Duodenal mucosa (tissue), 2 donors: Measurements from ENCODE around the gene CCDC170.
"Not testable (repeated sequence)": the region's sequence is repeated elsewhere in the genome, so short reads cannot be mapped to it uniquely, and the experiment has no call there.

Source experiments
- H3K27ac ChIP-seq: one replicate; pipeline ENCODE4 v1.7.0; 2013; ENCODE audit warnings: low read depth, low read length
- H3K27me3 ChIP-seq, 2 donors: one replicate each; pipeline ENCODE4 v1.7.0; 2013; ENCODE audit warnings: low read length in 2 of 2, control low read depth in 1 of 2; ENCODE audit not compliant: insufficient read depth in 2 of 2, control insufficient read depth in 1 of 2
- H3K36me3 ChIP-seq, 2 donors: one replicate each; pipeline ENCODE4 v1.7.0; 2013; ENCODE audit warnings: low read length in 2 of 2, control low read depth in 1 of 2; ENCODE audit not compliant: insufficient read depth in 2 of 2, control insufficient read depth in 1 of 2
- H3K4me1 ChIP-seq, 2 donors: one replicate each; pipeline ENCODE4 v1.7.0; 2013; ENCODE audit warnings: low read length in 2 of 2, control low read depth in 1 of 2; ENCODE audit not compliant: insufficient read depth in 2 of 2, control insufficient read depth in 1 of 2
- H3K4me3 ChIP-seq, 2 donors: one replicate each; pipeline ENCODE4 v1.7.0; 2013; ENCODE audit warnings: low read length in 2 of 2, low read depth in 1 of 2
- H3K9ac ChIP-seq, 2 donors: one replicate each; pipeline ENCODE4 v1.7.0; 2013; ENCODE audit warnings: low read length in 2 of 2, low read depth in 1 of 2
- H3K9me3 ChIP-seq, 2 donors: one replicate each; pipeline ENCODE4 v1.7.0; 2013; ENCODE audit warnings: low read length in 2 of 2, control low read depth in 1 of 2; ENCODE audit not compliant: control insufficient read depth in 1 of 2

CCDC170 gene

DNA sequence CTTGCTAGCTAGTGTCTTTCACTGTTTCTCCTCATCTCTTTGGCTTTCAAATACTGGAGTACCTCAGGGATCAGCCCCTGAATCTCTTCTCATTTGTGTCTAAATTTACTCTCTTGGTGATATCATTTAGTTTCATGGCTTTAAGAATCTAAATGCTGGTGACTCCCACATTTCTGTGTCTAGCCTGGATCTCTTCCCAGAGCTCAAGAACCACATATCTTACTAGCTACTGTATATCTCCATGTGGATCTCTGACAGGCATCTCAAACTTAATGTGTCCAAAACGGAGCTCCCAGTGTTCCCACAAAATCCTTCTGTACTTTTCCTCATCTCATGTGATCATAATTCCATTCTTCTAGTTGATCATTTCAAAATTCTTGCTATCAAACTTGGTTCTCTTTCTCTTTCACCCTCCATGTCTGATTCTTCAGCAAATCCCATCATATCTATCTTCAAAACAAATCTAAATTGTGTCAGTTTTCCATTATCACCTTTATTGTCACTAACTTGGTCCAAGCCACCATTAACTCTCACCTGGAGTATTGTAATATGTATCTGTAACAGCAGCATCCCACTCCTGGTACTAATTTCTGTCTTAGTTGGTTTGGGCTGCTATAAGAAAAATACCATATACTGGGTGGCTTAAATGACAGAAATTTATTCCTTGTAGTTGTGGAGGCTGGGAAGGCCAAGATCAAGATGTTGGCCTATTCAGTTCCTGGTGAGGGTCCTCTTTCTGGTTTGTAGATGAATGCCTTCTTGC, 45.9 kb downstream of the CCDC170 start:
- H3K36me3 ChIP-seq, result no peaks in the 10 kb centered on the region
- no peak overlapping the region for H3K27ac ChIP-seq
- no peak overlapping the region for H3K9ac ChIP-seq
- H3K4me1 ChIP-seq, result no peaks in the 10 kb centered on the region
- no peaks in the 10 kb centered on the region for H3K27me3 ChIP-seq
- H3K9me3 ChIP-seq, result peaks cover 0 to 2% of the 10 kb centered on the region in 2 donors
- H3K4me3 ChIP-seq, result no peak overlapping the region

DNA sequence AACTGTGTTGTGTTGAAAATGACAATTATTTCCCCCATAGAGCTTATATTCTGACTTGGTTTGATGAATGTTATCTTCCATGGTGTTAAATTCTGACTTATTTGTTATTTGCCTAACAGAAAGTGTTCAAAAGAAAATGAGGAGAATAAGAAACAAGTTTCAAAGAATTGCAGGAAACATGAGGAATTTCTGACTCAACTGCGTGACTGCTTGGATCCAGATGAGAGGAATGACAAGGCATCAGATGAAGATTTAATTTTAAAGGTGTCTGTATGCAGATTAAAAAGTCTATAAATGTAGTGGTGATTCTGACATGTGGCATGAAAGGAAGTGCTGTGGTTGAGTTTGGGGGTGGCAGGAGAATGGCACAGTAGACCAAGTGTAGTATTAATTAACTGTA, 50.6 kb downstream of the CCDC170 start:
- peaks cover 0 to 2% of the 10 kb centered on the region in 2 donors for H3K9me3 ChIP-seq
- H3K4me1 ChIP-seq, result no peaks in the 10 kb centered on the region
- H3K36me3 ChIP-seq, result no peaks in the 10 kb centered on the region
- H3K27me3 ChIP-seq, result no peaks in the 10 kb centered on the region
- no peak overlapping the region for H3K4me3 ChIP-seq
- H3K27ac ChIP-seq, result no peak overlapping the region
- H3K9ac ChIP-seq, result no peak overlapping the region

DNA sequence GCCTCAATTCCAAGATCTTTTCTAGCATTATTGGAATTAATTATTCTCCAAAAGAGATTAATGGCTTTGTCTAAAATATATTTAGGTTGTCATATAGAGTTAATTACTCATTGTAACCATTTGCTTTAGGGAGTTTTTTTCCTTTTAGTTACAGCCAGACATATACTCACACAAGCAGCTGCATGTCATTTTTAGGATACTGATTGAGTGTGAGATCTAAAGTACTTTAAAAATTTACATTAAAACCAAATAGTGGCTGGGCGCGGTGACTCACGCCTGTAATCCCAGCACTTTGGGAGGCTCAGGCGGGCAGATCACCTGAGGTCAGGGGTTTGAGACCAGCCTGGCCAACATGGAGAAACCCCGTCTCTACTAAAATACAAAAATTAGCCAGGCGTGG, 51.1 kb downstream of the CCDC170 start:
- not testable (repeated sequence) for H3K9me3 ChIP-seq, H3K4me1 ChIP-seq, H3K27me3 ChIP-seq, H3K9ac ChIP-seq, H3K4me3 ChIP-seq, H3K36me3 ChIP-seq, H3K27ac ChIP-seq

DNA sequence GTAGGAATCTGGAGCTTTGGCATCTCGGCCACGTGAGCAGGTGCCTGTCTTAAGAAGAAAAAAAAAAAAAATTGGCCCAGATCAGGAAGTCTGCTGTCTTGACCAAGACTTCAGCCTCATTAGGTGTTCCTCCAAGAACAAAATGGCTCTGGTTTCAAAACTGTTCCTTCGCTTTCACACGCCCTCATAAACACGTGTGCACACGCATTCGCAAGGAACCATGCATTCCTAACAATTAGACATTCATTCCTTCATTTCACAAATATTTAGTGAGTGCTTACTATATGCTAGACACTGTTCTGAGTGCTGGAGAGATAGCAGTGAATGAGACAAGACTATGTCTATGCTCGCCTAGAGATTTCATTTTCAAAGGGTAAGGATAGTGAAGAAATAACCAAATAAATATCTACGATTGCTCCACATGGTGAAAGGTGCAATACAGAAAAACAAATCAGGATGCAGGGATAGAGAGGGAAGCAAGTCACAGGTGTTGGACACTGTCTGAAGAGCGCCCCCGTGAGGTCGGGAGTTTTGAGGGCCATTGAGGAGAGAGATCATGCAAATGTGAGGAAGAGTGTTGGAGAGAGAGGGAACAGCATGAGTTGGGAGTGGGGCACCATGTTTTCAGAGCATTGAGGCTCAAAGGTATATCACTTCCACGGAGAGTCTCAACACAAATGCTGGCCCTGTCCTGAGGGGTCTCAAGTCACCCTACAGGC, 53.3 kb downstream of the CCDC170 start:
- Histone ChIP-seq H3K36me3 (no peaks in the 10 kb centered on the region), H3K27ac (no peak overlapping the region), H3K27me3 (no peaks in the 10 kb centered on the region), H3K4me1 (no peaks in the 10 kb centered on the region), H3K4me3 (no peak overlapping the region), H3K9ac (no peak overlapping the region), H3K9me3 (peaks cover 0 to 3% of the 10 kb centered on the region in 2 donors)

DNA sequence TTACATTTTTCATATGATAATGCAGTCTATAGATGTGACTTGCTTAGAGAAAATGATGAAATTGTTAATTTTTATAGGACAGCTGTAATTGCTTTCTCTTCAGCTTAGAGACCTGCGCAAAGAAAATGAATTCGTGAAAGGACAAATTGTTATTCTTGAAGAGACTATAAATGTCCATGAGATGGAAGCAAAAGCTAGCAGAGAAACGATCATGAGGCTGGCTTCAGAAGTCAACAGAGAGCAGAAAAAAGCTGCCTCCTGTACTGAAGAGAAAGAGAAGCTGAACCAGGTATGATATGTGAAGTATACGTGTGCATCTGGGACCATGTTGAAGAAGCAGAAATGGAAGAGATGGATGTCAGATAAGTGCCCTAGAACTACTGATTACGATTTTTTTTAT, 54.4 kb downstream of the CCDC170 start:
- H3K9ac ChIP-seq, result no peak overlapping the region

DNA sequence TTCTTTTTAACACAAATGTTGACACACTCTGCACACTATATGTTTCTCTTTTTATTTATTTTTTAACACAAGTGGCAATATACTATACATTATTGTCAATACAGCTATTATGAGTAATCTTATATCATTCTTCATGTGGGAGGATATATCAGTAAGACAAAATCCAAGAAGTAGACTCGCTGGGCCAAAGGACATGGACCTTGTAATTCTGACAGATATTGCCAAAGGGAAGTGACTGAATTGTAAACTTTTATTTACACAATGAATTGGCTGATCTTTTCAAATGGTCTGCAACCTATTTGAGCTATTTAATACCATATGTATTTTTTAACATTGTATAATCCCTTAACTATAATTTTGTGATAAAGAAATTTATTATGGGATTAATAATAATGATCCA, 56.0 kb downstream of the CCDC170 start:
- H3K27ac ChIP-seq, result no peak overlapping the region
- H3K9ac ChIP-seq, result no peak overlapping the region
- no peak overlapping the region for H3K4me3 ChIP-seq
- H3K36me3 ChIP-seq, result no peaks in the 10 kb centered on the region
- no peaks in the 10 kb centered on the region for H3K27me3 ChIP-seq
- H3K4me1 ChIP-seq, result no peaks in the 10 kb centered on the region
- peaks cover 0 to 3% of the 10 kb centered on the region in 2 donors for H3K9me3 ChIP-seq

More for the DNA sequence above, 54.4 kb downstream of the CCDC170 start:
- H3K27me3 ChIP-seq, result no peaks in the 10 kb centered on the region
- H3K9me3 ChIP-seq, result peaks cover 0 to 3% of the 10 kb centered on the region in 2 donors
- no peak overlapping the region for H3K4me3 ChIP-seq
- H3K36me3 ChIP-seq, result no peaks in the 10 kb centered on the region
- no peak overlapping the region for H3K27ac ChIP-seq
- no peaks in the 10 kb centered on the region for H3K4me1 ChIP-seq

DNA sequence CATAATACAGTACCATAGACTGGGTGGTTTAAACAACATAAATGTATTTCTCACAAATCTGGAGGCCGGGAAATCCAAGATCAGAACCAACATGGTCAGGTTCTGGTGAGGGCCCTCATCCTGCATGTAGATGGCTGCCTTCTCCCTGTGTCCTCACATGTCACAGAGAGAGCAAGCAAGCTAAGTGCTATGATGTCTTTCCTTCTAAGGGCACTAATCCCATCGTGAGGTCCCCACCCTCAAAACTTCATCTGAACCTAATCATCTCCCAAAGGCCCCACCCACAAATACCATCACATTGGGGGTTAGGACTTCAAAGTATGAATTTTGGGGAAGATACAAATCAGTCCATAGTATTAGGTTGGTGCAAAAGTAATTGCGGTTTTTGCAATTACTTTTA, 56.8 kb downstream of the CCDC170 start:
- Histone ChIP-seq H3K36me3 (no peaks in the 10 kb centered on the region), H3K27ac (no peak overlapping the region), H3K4me3 (no peak overlapping the region), H3K27me3 (no peaks in the 10 kb centered on the region), H3K9ac (no peak overlapping the region), H3K4me1 (no peaks in the 10 kb centered on the region), H3K9me3 (peaks cover 0 to 3% of the 10 kb centered on the region in 2 donors)

DNA sequence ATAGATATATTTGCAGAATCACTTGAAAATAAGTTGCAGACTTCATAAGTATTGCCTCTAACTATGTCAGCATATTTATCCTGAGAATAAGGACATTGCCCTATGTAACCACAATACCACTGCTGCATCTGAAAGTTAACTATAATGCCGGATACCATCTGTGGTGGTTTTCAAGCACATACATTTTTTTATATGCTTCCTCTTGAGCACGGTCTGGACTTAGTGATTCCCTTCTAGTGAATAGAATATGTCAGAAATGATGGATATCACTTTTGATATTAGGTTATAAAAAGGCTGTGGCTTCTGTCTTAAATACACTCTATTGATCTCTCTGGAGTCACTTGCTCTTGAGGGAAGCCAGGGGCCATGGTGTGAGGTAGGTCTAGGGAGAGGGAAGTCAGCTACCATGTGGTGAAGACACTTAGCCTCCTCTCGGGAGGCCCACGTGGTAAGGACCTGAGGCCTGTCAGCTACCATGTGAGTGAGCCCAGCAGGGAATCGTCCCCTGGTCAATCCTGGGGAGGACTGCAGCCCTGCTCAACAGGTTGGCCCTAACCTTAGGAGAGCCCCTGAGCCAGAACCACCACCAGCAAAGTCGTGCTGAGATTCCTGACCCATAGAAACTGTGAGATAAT, 57.5 kb downstream of the CCDC170 start:
- no peaks in the 10 kb centered on the region for H3K27me3 ChIP-seq

DNA sequence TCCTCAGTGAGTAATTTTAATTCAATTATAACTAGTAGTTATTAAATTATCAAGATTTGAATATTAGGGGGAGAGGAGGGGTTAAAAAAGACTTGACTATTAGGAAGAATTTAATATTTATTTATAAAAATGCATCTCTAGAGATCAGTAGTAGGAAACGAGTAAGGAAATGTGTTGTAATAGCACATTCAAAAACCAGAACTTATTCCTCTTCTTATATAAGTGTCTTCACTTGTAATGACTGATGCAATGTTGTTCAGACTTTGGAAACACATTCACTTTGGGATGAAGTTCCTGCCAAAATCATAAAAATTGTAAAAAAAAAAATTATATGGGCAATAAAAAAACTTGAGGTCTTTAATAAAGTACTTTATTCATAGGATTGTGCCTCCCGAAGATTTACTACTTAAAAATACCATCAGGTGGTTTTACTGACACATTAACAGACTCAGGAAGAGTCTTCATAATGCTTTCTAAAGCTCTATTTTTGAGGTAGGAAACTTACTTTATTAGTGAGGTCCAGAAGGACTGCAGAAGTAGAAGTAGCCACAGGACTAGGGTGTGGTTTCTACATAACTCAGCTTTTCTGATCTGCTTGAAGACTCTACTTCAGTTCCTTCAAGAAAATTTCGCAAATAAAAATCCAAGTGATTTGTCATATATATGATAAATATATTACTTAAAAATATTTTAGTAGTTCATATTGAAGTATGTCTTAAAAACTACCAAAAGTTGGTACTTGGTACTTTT, 59.8 kb downstream of the CCDC170 start:
- Histone ChIP-seq H3K36me3 (no peaks in the 10 kb centered on the region), H3K9ac (no peak overlapping the region), H3K9me3 (peaks cover 0 to 3% of the 10 kb centered on the region in 2 donors), H3K27ac (no peak overlapping the region), H3K4me1 (no peaks in the 10 kb centered on the region), H3K4me3 (no peak overlapping the region), H3K27me3 (no peaks in the 10 kb centered on the region)

More for the DNA sequence above, 57.5 kb downstream of the CCDC170 start:
- Histone ChIP-seq H3K9ac (no peak overlapping the region), H3K9me3 (peaks cover 0 to 3% of the 10 kb centered on the region in 2 donors), H3K36me3 (no peaks in the 10 kb centered on the region), H3K4me1 (no peaks in the 10 kb centered on the region), H3K4me3 (no peak overlapping the region), H3K27ac (no peak overlapping the region)
